Liver (tissue), 9 donors: ENCODE results near the gene DTD1. TPM values are rescaled to one million over a fixed set of nuclear protein-coding genes. Genes with fewer than 3 reads are reported as not detected.

Experiments used
- DNase-seq: peaks from one replicate; pipeline ENCODE4 v3.0.0-alpha.2; 2017; ENCODE audit warnings: low spot score
- H3K27ac ChIP-seq, 2 donors: one replicate each; pipeline ENCODE4 v1.7.0; 2013; ENCODE audit warnings: inconsistent platforms in 2 of 2, low read length in 2 of 2, control low read depth in 1 of 2, low read depth in 1 of 2, mild to moderate bottlenecking in 1 of 2
- H3K27me3 ChIP-seq, 4 donors: one replicate each; pipeline versions ENCODE4 v1.6.1 to v1.7.0; 2013; ENCODE audit warnings: low read length in 3 of 4, inconsistent platforms in 1 of 4, mild to moderate bottlenecking in 1 of 4, moderate library complexity in 1 of 4; ENCODE audit not compliant: control insufficient read depth in 4 of 4, insufficient read depth in 4 of 4
- H3K36me3 ChIP-seq, 4 donors: one replicate each; pipeline versions ENCODE4 v1.6.1 to v1.7.0; 2013; ENCODE audit warnings: low read length in 3 of 4, mild to moderate bottlenecking in 3 of 4, low read depth in 1 of 4, moderate library complexity in 1 of 4; ENCODE audit not compliant: control insufficient read depth in 4 of 4, insufficient read depth in 3 of 4
- H3K4me1 ChIP-seq, 4 donors: one replicate each; pipeline versions ENCODE4 v1.6.1 to v1.7.0; 2013; ENCODE audit warnings: low read length in 3 of 4, mild to moderate bottlenecking in 3 of 4, moderate library complexity in 1 of 4; ENCODE audit not compliant: control insufficient read depth in 4 of 4, insufficient read depth in 4 of 4
- H3K4me3 ChIP-seq, 3 donors: one replicate each; pipeline versions ENCODE4 v1.6.1 to v1.7.0; 2013; ENCODE audit warnings: low read length in 3 of 3, control low read depth in 1 of 3, low read depth in 1 of 3, mild to moderate bottlenecking in 1 of 3
- H3K9ac ChIP-seq, 2 donors: one replicate each; pipeline ENCODE4 v1.7.0; 2013; ENCODE audit warnings: low read length in 2 of 2, mild to moderate bottlenecking in 2 of 2, moderate library complexity in 2 of 2, control low read depth in 1 of 2, low read depth in 1 of 2
- H3K9me3 ChIP-seq, 4 donors: one replicate each; pipeline versions ENCODE4 v1.6.1 to v1.7.0; 2013; ENCODE audit warnings: low read length in 3 of 4; ENCODE audit not compliant: control insufficient read depth in 4 of 4
- ATF3 ChIP-seq: IDR thresholded peaks from 2 replicates; pipeline ENCODE4 v1.6.1; 2016; ENCODE audit warnings: antibody characterized with exemption
- FOXA1 ChIP-seq: IDR thresholded peaks from 2 replicates; pipeline ENCODE4 v1.6.1; 2016; ENCODE audit warnings: antibody characterized with exemption
- FOXA2 ChIP-seq: IDR thresholded peaks from 2 replicates; pipeline ENCODE4 v1.6.1; 2016; ENCODE audit warnings: antibody characterized with exemption
- GABPA ChIP-seq, 2 donors: IDR thresholded peaks in 1 of 2; conservative IDR thresholded peaks in 1 of 2; 2 replicates each; pipeline ENCODE4 v1.6.1; 2016; ENCODE audit warnings: antibody characterized with exemption in 2 of 2, mild to moderate bottlenecking in 1 of 2, moderate library complexity in 1 of 2
- HNF4A ChIP-seq, 2 donors: conservative IDR thresholded peaks; 2 replicates each; pipeline ENCODE4 v1.6.1; 2016; ENCODE audit warnings: antibody characterized with exemption in 2 of 2, mild to moderate bottlenecking in 2 of 2
- HNF4G ChIP-seq: IDR thresholded peaks from 2 replicates; pipeline ENCODE4 v1.6.1; 2016; ENCODE audit warnings: antibody characterized with exemption
- JUND ChIP-seq, 2 donors: IDR thresholded peaks; 2 replicates each; pipeline ENCODE4 v1.6.1; 2016; ENCODE audit warnings: antibody characterized with exemption in 2 of 2
- MAX ChIP-seq: IDR thresholded peaks from 2 replicates; pipeline ENCODE4 v1.6.1; 2016; ENCODE audit warnings: antibody characterized with exemption
- NR2F2 ChIP-seq: IDR thresholded peaks from 2 replicates; pipeline ENCODE4 v1.6.1; 2016; ENCODE audit warnings: antibody characterized with exemption
- RAD21 ChIP-seq, 2 donors: IDR thresholded peaks; 2 replicates each; pipeline ENCODE4 v1.6.1; 2016; ENCODE audit warnings: antibody characterized with exemption in 2 of 2, mild to moderate bottlenecking in 2 of 2
- REST ChIP-seq: IDR thresholded peaks from 2 replicates; pipeline ENCODE4 v1.6.1; 2016; ENCODE audit warnings: antibody characterized with exemption, mild to moderate bottlenecking
- RXRA ChIP-seq, 2 donors: IDR thresholded peaks; 2 replicates each; pipeline ENCODE4 v1.6.1; 2017 to 2018; ENCODE audit warnings: antibody characterized with exemption in 2 of 2, mild to moderate bottlenecking in 1 of 2
- TAF1 ChIP-seq: conservative IDR thresholded peaks from 2 replicates; pipeline ENCODE4 v1.6.1; 2016; ENCODE audit warnings: antibody characterized with exemption, mild to moderate bottlenecking
- YY1 ChIP-seq: IDR thresholded peaks from 2 replicates; pipeline ENCODE4 v1.6.1; 2016; ENCODE audit warnings: antibody characterized with exemption, mild to moderate bottlenecking
- ZBTB33 ChIP-seq: IDR thresholded peaks from 2 replicates; pipeline ENCODE4 v1.6.1; 2016; ENCODE audit warnings: antibody characterized with exemption
- WGBS: extraction: QIAGEN DNeasy Blood & Tissue Kit; methylation state at CpG from one replicate; pipeline ENCODE4 v1.1.7; 2013; 5-methylcytosine and 5-hydroxymethylcytosine counted together
- polyA plus RNA-seq, 2 donors: library from polyadenylated mRNA; stranded (reverse) in 1 of 2; unstranded in 1 of 2; fragments of 200-250 nt in 1 of 2; fragments of >200 nt in 1 of 2; fragmentation: Nextera tagmentation in 1 of 2; extraction: Ambion mirVana in 1 of 2; gene quantifications; one replicate each; pipeline versions ENCODE4 v1.2.1 to v1.2.3, GENCODE V29; 2013 to 2015
- total RNA-seq, 2 donors: library from RNA; depleted of rRNA; stranded (reverse); fragments of >200 nt; gene quantifications; one replicate each; pipeline ENCODE4 v1.2.3, GENCODE V29; 2014
- TF ChIP-seq, protein P1 (sequence below): fragments of 150-350 bp; IDR thresholded peaks from 2 replicates; pipeline ENCODE4 v1.5.1; 2017; ENCODE audit warnings: improper control_type of control experiment, low read depth, low read length; ENCODE audit not compliant: missing input control
- donor health status: healthy.
- donor health status: healthy.
- donor health status: healthy.
- donor health status: healthy.
- donor health status: healthy.

Gene DTD1
- total and polyA plus RNA-seq, 4 donors, result 7.8 to 11.3 (median 10.1) TPM

DNA sequence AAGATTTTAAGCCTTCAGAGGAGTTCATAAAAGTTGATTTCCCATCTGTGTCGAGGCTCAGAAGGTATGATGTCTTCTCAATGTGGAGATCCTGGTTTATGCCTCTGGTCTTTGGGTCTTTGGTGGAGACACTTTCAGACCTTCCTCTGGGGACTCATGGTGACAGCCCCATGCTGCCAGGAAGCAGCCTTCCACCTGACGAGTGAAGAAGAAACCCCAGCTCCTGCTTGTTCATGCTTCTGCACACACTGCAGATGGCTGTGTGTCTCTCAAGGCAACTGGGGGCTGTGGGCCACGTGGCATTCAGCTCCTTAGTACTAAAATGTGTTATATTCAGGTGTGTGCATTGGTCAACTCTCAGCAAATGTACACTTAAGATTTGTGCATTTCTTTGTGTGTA lies 220.9 kb downstream of the DTD1 start:
- H3K27ac ChIP-seq, result no peak overlapping the region
- H3K4me1 ChIP-seq, result no peaks in the 10 kb centered on the region
- no peak for DNase-seq
- H3K36me3 ChIP-seq, result no peaks in the 10 kb centered on the region
- WGBS, result 49% methylated on average over 3 of the region's 3 CpGs
- H3K9me3 ChIP-seq, result no peaks in the 10 kb centered on the region
- peaks cover 0 to 7% (median 0%) of the 10 kb centered on the region in 4 donors for H3K27me3 ChIP-seq
- H3K4me3 ChIP-seq, result no peak overlapping the region
- H3K9ac ChIP-seq, result no peak overlapping the region
- TF ChIP-seq FOXA1, result no peak
- TF ChIP-seq FOXA2, result no peak
- TF ChIP-seq MAX, result no peak
- no peak for TF ChIP-seq GABPA (IDR thresholded peaks at IDR 0.05 in 1 of 2, conservative IDR thresholded peaks at IDR 0.05 in 1 of 2)
- TF ChIP-seq HNF4G, result no peak
- TF ChIP-seq JUND (IDR thresholded peaks at IDR 0.05), result no peak
- no peak for TF ChIP-seq RXRA (IDR thresholded peaks at IDR 0.05)
- no peak for TF ChIP-seq HNF4A (conservative IDR thresholded peaks at IDR 0.05)
- no peak for TF ChIP-seq RAD21 (IDR thresholded peaks at IDR 0.05)
- TF ChIP-seq YY1, result no peak
- no peak for TF ChIP-seq REST
- TF ChIP-seq TAF1, result no peak
- TF ChIP-seq NR2F2, result no peak
- TF ChIP-seq ZBTB33, result no peak
- no peak for TF ChIP-seq ATF3
- TF ChIP-seq, protein P1, sequence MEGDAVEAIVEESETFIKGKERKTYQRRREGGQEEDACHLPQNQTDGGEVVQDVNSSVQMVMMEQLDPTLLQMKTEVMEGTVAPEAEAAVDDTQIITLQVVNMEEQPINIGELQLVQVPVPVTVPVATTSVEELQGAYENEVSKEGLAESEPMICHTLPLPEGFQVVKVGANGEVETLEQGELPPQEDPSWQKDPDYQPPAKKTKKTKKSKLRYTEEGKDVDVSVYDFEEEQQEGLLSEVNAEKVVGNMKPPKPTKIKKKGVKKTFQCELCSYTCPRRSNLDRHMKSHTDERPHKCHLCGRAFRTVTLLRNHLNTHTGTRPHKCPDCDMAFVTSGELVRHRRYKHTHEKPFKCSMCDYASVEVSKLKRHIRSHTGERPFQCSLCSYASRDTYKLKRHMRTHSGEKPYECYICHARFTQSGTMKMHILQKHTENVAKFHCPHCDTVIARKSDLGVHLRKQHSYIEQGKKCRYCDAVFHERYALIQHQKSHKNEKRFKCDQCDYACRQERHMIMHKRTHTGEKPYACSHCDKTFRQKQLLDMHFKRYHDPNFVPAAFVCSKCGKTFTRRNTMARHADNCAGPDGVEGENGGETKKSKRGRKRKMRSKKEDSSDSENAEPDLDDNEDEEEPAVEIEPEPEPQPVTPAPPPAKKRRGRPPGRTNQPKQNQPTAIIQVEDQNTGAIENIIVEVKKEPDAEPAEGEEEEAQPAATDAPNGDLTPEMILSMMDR, result no peak

- H3K4me1 ChIP-seq, result no peaks in the 10 kb centered on the region
- no peak for TF ChIP-seq TAF1
- H3K9me3 ChIP-seq, result no peaks in the 10 kb centered on the region
- no peak overlapping the region for H3K4me3 ChIP-seq
- no peak for DNase-seq
- no peak overlapping the region for H3K9ac ChIP-seq
- H3K36me3 ChIP-seq, result no peaks in the 10 kb centered on the region
- no peaks in the 10 kb centered on the region for H3K27me3 ChIP-seq
- 78% methylated on average over 6 of the region's 6 CpGs for WGBS
- no peak overlapping the region for H3K27ac ChIP-seq
These were observed 223.3 kb downstream of the DTD1 start for GRCh38 chr20:18811186-18811585.
